ENCODE measurements around the gene TXNRD1.

- no peak for TF ChIP-seq ZC3H10 (CRISPR knock-in tag; IDR thresholded peaks at IDR 0.05)
- no peak for TF ChIP-seq PATZ1 (CRISPR knock-in tag; IDR thresholded peaks at IDR 0.05; ENCODE audit: borderline replicate concordance)
- TF ChIP-seq POU6F1 (CRISPR knock-in tag; IDR thresholded peaks at IDR 0.05; ENCODE audit: borderline replicate concordance, low read depth): no peak
- no peak for TF ChIP-seq BACH2 (CRISPR knock-in tag; IDR thresholded peaks at IDR 0.05; ENCODE audit: borderline replicate concordance)
- TF ChIP-seq SNAI2 (CRISPR knock-in tag; IDR thresholded peaks at IDR 0.05): no peak
- TF ChIP-seq PPARA (CRISPR knock-in tag; IDR thresholded peaks at IDR 0.05; ENCODE audit: borderline replicate concordance): no peak
- TF ChIP-seq TSHZ2 (CRISPR knock-in tag; IDR thresholded peaks at IDR 0.05): no peak
- TF ChIP-seq TOX (CRISPR knock-in tag; IDR thresholded peaks at IDR 0.05; ENCODE audit: borderline replicate concordance): no peak
- no peak for TF ChIP-seq CSDC2 (CRISPR knock-in tag; IDR thresholded peaks at IDR 0.05)
- TF ChIP-seq ARNTL (CRISPR knock-in tag; IDR thresholded peaks at IDR 0.05; ENCODE audit: borderline replicate concordance, low read depth): no peak
- no peak for TF ChIP-seq TCF4 (CRISPR knock-in tag; IDR thresholded peaks at IDR 0.05; ENCODE audit: borderline replicate concordance)
- TF ChIP-seq ESRRG (CRISPR knock-in tag; IDR thresholded peaks at IDR 0.05): no peak
- no peak for TF ChIP-seq GLIS3 (CRISPR knock-in tag; IDR thresholded peaks at IDR 0.05)
- TF ChIP-seq ZFP30 (CRISPR knock-in tag; IDR thresholded peaks at IDR 0.05): no peak
Observed at GRCh38 chr12:104273503-104273902, 57.9 kb downstream of the TXNRD1 start.

All from SK-N-SH treated with all-trans-retinoic acid at 6 μM for 48 hours (cell line).